Subcutaneous adipose tissue (tissue), 4 donors: ENCODE data around the gene NSUN3. TPM values are rescaled to one million over a fixed set of nuclear protein-coding genes. Genes with fewer than 3 reads are reported as not detected.

Source experiments
- CTCF ChIP-seq: fragments of 450-650 bp; IDR thresholded peaks from one replicate; pipeline ENCODE4 v1.5.1; 2016; ENCODE audit warnings: low read depth, mild to moderate bottlenecking, control low read depth, antibody characterized with exemption, moderate library complexity
- total RNA-seq, 4 donors: library from RNA; depleted of rRNA; stranded (reverse); fragments of >200 nt; gene quantifications; one replicate each; pipeline ENCODE4 v1.1.0, GENCODE V29; 2016

The NSUN3 gene
- total RNA-seq, 4 donors from 2014 or later = 8.7 to 11.0 (median 11.0) TPM

- no peak for TF ChIP-seq CTCF
Measured at GRCh38 chr3:94158512-94158911, 95.7 kb downstream of the NSUN3 start.

GRCh38 chr3:94159062-94159828 lies 96.4 kb downstream of the NSUN3 start:
- no peak for TF ChIP-seq CTCF

GRCh38 chr3:94162700-94163099 lies 99.8 kb downstream of the NSUN3 start:
- no peak for TF ChIP-seq CTCF

GRCh38 chr3:94167346-94167745 lies 104.5 kb downstream of the NSUN3 start:
- no peak for TF ChIP-seq CTCF

- no peak for TF ChIP-seq CTCF
Measured at GRCh38 chr3:94167796-94168195, 104.9 kb downstream of the NSUN3 start.

- TF ChIP-seq CTCF = no peak
Measured at GRCh38 chr3:94171954-94172353, 109.1 kb downstream of the NSUN3 start.

- no peak for TF ChIP-seq CTCF
Measured at GRCh38 chr3:94172695-94173310, 109.9 kb downstream of the NSUN3 start.
